Ectodermal cell (in vitro differentiated cells): ENCODE results near the gene CORO2A.

Experiments used
- H3K27ac ChIP-seq: 2 replicates; pipeline ENCODE4 v1.7.0; 2013; ENCODE audit warnings: mild to moderate bottlenecking, low read depth, low read length; ENCODE audit not compliant: insufficient read depth, poor library complexity, severe bottlenecking
- H3K27me3 ChIP-seq: 2 replicates; pipeline ENCODE4 v1.7.0; 2013; ENCODE audit warnings: mild to moderate bottlenecking, low read length; ENCODE audit not compliant: insufficient read depth, control insufficient read depth, poor library complexity, severe bottlenecking
- H3K36me3 ChIP-seq: one replicate; pipeline ENCODE4 v1.7.0; 2013; ENCODE audit warnings: low read length; ENCODE audit not compliant: control insufficient read depth, insufficient read depth
- H3K4me1 ChIP-seq: one replicate; pipeline ENCODE4 v1.7.0; 2013; ENCODE audit warnings: low read length; ENCODE audit not compliant: control insufficient read depth, insufficient read depth
- H3K4me3 ChIP-seq: 2 replicates; pipeline ENCODE4 v1.7.0; 2013; ENCODE audit warnings: low read depth, low read length, control low read depth; ENCODE audit not compliant: insufficient read depth
- H3K9me3 ChIP-seq: 2 replicates; pipeline ENCODE4 v1.7.0; 2013; ENCODE audit warnings: mild to moderate bottlenecking, low read length, moderate library complexity; ENCODE audit not compliant: control insufficient read depth
- WGBS, 2 experiments: methylation state at CpG; one replicate each; pipeline ENCODE4 v1.1.7; 2013; ENCODE audit warnings: missing lambda C conversion rate in 2 of 2; 5-methylcytosine and 5-hydroxymethylcytosine counted together

CORO2A gene

DNA sequence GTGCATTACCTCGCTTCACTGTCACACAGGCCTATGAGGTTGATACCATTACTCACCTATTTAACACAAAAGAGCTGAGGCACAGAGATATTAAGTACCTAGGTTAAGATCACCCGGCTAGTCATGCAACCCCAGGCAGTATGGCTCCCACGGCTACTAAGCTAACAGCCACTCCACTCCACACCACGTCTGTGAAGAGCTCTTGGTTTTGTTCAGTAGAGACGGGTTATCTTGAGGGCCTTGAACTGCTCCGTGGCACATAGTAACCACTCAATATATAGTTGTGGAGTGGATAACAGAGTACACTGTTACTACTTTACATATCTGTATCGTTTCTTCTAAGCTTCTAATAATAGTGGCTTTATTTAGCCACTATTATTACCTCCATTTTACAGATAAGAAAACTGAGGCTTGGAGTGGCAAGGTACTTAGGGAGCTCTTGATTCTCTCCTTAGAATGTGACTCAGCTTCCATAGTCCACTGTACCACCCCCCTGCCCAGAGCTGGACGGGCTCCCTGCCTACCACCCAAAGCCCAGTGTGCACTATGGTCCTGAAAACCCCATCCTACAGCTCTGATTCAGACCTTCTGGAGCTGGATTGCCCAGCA, 1.0 kb upstream of the CORO2A start:
- 68 to 79% methylated on average over 7 of the region's 8 CpGs for WGBS, 2 experiments
- Histone ChIP-seq H3K36me3 (no peaks in the 10 kb centered on the region), H3K4me3 (no peak overlapping the region), H3K4me1 (no peaks in the 10 kb centered on the region), H3K27ac (no peak overlapping the region), H3K9me3 (no peaks in the 10 kb centered on the region), H3K27me3 (peaks cover 20% of the 10 kb centered on the region)

DNA sequence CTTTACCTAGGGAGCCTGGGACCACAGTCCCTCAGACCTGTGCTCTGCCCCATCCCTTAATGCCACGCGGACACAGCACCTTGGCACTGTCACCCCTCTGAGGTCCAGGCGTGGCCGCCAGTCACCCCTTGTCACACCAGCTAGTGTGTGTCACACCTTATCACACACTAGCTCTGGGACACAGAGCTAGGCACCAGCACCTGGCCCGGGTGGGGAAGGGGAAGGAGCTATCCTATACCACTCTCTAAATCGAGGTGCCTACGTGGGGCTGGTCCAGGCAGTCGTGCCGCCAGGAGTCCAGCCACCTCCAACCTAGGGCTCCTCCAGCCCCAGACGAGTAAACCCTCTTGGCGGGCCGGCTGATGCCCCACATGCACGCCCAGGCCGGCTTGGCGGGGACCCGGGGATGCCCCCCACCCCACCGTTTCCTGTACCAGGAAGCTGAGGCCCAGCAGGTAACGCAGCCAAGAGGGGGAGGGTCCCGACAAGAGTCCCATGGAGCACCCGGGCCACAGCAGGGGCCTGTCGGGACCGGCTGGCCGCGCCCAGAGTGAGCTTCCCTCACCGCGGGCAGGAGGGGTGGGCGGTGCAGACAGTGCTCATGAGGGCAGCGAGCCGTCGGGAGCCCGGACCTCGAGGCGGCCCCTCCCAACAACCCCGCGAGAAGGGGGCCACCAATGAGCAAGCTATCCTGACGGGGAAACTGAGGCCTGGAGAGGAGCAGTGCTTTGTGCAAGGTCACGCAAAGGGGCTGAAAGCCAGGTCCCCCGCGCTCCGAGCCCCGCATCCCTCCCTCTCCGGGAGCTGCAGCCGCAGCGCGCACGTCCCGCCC, 550 bp downstream of the CORO2A start:
- 9 to 10% methylated on average over 47 of the region's 47 CpGs for WGBS, 2 experiments
- H3K27ac ChIP-seq = no peak overlapping the region
- no peaks in the 10 kb centered on the region for H3K4me1 ChIP-seq
- H3K9me3 ChIP-seq = no peaks in the 10 kb centered on the region
- peaks cover 20% of the 10 kb centered on the region for H3K27me3 ChIP-seq
- peak overlapping the region; percentile 42 for H3K4me3 ChIP-seq
- H3K36me3 ChIP-seq = no peaks in the 10 kb centered on the region

DNA sequence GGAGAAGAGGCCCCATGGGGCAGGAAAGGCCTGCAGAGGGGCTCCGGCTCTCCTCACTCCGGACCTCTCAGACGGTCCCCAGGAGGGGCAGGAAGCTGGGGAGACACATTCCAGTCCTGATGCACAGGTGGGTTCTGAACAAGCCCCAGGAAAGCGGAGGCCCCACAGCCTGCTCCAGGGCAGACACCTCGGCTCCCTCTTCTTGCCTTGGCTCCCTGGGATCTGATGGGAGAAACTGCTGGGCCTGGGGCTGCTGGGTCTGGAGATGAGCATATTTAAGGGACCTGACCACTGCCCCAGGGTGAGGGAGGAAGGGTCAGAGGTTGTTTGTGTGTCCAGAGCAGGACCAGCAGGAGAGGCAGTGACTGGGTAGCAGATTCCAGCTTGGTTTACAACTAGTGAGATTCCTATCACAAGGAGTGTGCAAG, 1.2 kb downstream of the CORO2A start:
- Histone ChIP-seq H3K36me3 (no peaks in the 10 kb centered on the region), H3K4me1 (no peaks in the 10 kb centered on the region), H3K27ac (no peak overlapping the region), H3K27me3 (peaks cover 20% of the 10 kb centered on the region), H3K9me3 (no peaks in the 10 kb centered on the region), H3K4me3 (no peak overlapping the region)
- 72 to 81% methylated on average over 5 of the region's 5 CpGs for WGBS, 2 experiments

DNA sequence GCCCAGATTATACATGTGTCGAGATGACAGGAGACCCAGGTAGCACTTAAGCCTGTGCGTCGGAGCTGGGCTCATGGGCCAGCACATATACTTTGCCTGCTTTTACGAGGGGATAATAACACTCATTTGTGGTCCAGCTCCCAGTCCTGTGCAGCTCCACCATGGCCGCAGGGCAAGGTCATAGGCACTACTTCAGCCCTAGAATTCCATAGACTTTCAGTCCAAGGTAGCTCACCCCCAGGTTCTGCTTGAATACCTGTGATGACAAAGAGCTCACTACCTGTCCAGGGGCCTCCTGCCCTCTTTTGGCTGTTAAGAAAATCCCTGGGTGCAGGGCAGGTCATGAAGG, 1.7 kb downstream of the CORO2A start:
- no peaks in the 10 kb centered on the region for H3K36me3 ChIP-seq
- H3K27me3 ChIP-seq = peaks cover 20% of the 10 kb centered on the region
- no peaks in the 10 kb centered on the region for H3K4me1 ChIP-seq
- no peak overlapping the region for H3K27ac ChIP-seq
- no peaks in the 10 kb centered on the region for H3K9me3 ChIP-seq
- WGBS, 2 experiments = 91 to 93% methylated on average over 5 of the region's 5 CpGs
- no peak overlapping the region for H3K4me3 ChIP-seq

DNA sequence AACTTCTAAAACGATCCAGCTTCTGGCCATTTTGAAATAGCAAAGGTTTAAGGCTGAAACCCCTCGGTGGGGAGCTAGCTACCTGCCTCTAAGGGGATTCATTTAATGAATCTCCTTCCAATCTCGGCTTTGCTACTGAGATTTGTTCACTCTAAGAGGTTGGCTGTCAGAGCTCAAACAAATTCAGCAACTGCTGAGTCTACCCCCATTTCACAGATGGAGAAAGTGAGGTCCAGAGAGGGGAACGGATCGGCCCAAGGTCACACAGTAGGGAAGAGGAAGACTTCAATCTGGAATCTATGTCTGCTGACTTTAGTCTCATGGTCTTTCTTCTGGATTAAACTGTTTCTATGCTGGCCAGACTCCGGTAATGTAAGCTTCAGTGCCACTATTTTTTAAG, 3.0 kb downstream of the CORO2A start:
- Histone ChIP-seq H3K27ac (no peak overlapping the region), H3K4me1 (no peaks in the 10 kb centered on the region), H3K4me3 (no peak overlapping the region), H3K9me3 (no peaks in the 10 kb centered on the region), H3K36me3 (no peaks in the 10 kb centered on the region), H3K27me3 (peaks cover 20% of the 10 kb centered on the region)
- WGBS, 2 experiments = 91 to 93% methylated on average over 6 of the region's 6 CpGs

DNA sequence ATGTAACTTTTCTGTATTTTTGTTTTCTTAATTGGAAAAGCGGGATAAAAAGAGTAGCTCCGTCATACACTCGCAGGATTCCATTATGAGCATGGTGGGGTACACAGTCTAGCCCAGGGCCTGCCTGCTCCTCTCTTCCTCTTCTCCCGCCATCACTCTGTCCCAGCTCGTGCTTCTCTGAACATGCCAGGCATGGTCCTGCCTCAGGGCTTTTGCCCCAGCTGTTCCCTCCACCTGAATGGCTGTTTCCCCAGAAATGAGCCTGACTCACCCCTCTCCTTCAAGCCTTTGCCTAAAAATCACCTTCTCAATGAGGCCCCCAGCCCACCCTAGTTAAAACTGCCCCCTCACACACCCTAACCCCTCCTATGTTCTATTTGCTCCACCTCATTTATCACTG, 4.5 kb downstream of the CORO2A start:
- H3K36me3 ChIP-seq = no peaks in the 10 kb centered on the region
- H3K27ac ChIP-seq = no peak overlapping the region
- no peak overlapping the region for H3K4me3 ChIP-seq
- H3K9me3 ChIP-seq = no peaks in the 10 kb centered on the region
- peaks cover 20% of the 10 kb centered on the region for H3K27me3 ChIP-seq
- H3K4me1 ChIP-seq = no peaks in the 10 kb centered on the region
- 92 to 95% methylated on average over 5 of the region's 5 CpGs for WGBS, 2 experiments

DNA sequence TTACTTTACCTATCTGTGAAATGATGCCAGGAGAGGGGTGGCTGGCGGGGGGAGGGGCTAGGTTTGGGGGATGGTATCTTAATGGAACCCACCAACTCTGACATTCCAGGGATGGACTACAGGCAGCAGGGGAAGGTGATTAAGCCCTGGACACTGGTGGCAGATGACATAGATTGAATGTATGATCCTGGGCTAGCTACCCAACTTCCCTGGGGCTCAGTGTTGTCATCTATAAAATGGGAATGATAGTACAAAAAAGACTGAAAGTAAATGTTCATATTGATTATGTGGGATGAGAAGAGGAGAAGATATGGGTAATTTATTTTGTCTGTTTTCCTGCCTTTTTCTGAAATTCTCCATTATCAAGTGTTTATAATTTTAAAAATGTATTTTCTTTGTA, 6.2 kb downstream of the CORO2A start:
- Histone ChIP-seq H3K4me1 (no peaks in the 10 kb centered on the region), H3K4me3 (no peak overlapping the region), H3K27ac (no peak overlapping the region), H3K9me3 (no peaks in the 10 kb centered on the region), H3K36me3 (no peaks in the 10 kb centered on the region), H3K27me3 (peaks cover 8% of the 10 kb centered on the region)
- 93 to 100% methylated on average over 1 of the region's 1 CpG for WGBS, 2 experiments

DNA sequence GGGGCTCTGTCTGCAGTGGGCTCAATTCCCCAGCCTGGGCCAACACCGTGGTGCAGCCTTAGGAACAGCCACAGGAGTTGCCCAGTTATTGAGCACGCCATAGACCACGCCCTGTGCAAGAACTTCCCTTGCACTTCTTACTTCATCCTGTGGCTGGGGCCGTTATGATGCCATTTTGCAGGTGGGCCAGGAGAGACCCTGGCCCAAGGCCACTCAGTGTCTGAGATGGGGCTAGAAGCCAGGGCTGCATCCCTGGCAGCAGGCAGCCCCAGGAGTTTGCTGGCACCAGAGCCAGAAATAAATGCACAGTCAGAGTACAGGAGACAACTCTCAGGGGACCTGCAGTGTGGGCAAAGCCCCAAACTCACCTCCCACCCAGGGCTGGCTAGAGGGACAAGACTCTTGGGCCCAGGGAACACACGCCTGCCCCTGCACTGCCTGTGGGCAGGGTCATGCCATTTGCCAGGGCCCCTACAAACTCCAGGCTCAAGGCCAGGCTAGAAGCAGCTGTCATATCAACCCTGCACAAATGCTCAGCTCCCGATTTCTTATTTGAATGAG, 6.7 kb downstream of the CORO2A start:
- H3K27me3 ChIP-seq = peaks cover 3% of the 10 kb centered on the region
- WGBS, 2 experiments = 82 to 84% methylated on average over 6 of the region's 6 CpGs
- H3K9me3 ChIP-seq = no peaks in the 10 kb centered on the region
- no peaks in the 10 kb centered on the region for H3K36me3 ChIP-seq
- no peak overlapping the region for H3K27ac ChIP-seq
- H3K4me1 ChIP-seq = no peaks in the 10 kb centered on the region
- H3K4me3 ChIP-seq = no peak overlapping the region

DNA sequence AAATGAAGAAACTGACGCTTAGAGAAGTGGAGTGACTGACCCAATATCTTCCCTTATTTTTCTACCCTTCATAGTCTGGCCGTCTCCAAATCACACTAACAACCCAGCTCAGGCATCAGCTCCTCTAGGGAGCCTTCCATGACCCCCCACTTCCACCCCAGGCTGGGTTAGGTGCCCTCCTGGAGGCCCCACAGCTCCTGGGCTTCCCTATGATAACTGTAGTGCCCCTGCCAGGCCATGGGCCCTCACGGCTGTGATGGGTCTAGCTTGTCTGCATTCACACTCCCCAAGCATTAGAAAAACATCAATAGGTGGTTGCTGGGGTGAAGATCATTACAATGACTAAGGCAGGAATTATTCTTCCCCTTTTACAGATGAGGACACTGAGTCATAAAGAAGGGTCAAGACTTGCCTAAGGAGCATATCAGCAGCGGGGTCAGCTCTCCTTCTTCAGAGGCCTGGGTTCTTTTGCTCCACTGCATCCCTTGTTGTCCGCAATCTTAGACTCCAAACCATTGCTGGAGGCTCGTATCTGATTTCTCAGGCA, 7.3 kb downstream of the CORO2A start:
- no peaks in the 10 kb centered on the region for H3K4me1 ChIP-seq
- no peaks in the 10 kb centered on the region for H3K27me3 ChIP-seq
- no peaks in the 10 kb centered on the region for H3K9me3 ChIP-seq
- H3K4me3 ChIP-seq = no peak overlapping the region
- 92% methylated on average over 5 to 6 of the region's 6 CpGs for WGBS, 2 experiments
- no peaks in the 10 kb centered on the region for H3K36me3 ChIP-seq
- H3K27ac ChIP-seq = no peak overlapping the region

DNA sequence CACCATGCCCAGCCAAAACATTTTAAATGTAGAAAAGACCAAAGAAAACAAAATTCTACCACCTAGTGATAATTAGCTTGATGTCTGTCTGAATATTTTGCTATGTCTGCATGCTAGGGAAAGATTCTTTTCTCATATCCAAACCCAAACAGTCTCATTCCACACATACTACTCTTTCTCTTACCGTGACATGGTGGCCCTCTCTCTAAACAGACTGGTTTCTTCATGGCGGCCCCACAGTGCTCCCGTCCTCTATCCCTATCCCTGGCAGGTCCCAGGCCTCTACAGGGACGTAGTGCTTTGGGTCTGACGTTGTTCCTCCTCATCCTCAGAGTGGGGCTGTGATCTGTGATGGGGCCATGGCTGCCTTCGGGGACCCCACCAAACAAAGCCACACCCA, 8.1 kb downstream of the CORO2A start:
- H3K9me3 ChIP-seq = no peaks in the 10 kb centered on the region
- no peaks in the 10 kb centered on the region for H3K36me3 ChIP-seq
- H3K4me3 ChIP-seq = no peak overlapping the region
- H3K27ac ChIP-seq = no peak overlapping the region
- no peaks in the 10 kb centered on the region for H3K27me3 ChIP-seq
- 88 to 90% methylated on average over 5 to 6 of the region's 6 CpGs for WGBS, 2 experiments
- no peaks in the 10 kb centered on the region for H3K4me1 ChIP-seq
